ENCODE results near the gene HSD17B2. TPM values are rescaled to one million over a fixed set of nuclear protein-coding genes. Genes with fewer than 3 reads are reported as not detected.

HSD17B2 gene
- total RNA-seq, 4 donors from 2014 or later: 0.22 to 0.29 TPM; not detected in 2

GRCh38 chr16:82067804-82068325, 32.8 kb downstream of the HSD17B2 start:
- H3K27ac ChIP-seq: no peak overlapping the region
- in situ Hi-C loops (cut with MboI; ENCODE audit: low sequenced_read_pairs in 4 of 4) (no loop called here), intact Hi-C loops (cut with DNase I; ENCODE audit: low total_unique reads) (no loop called here)
- no peaks in the 10 kb centered on the region for H3K4me1 ChIP-seq
- H3K36me3 ChIP-seq: no peaks in the 10 kb centered on the region
- H3K9me3 ChIP-seq: no peaks in the 10 kb centered on the region
- TF ChIP-seq POLR2A (IDR thresholded peaks at IDR 0.05): no peak
- TF ChIP-seq CTCF (IDR thresholded peaks at IDR 0.05 in 4 of 5, conservative IDR thresholded peaks at IDR 0.05 in 1 of 5): no peak
- H3K27me3 ChIP-seq: no peaks in the 10 kb centered on the region
- ATAC-seq: no peak
- no peak overlapping the region for H3K4me3 ChIP-seq
- no peak for DNase-seq

GRCh38 chr16:82070656-82071369, 35.8 kb downstream of the HSD17B2 start:
- ATAC-seq (no peak), DNase-seq (no peak)
- H3K27me3 ChIP-seq: no peaks in the 10 kb centered on the region
- H3K4me1 ChIP-seq: no peaks in the 10 kb centered on the region
- no peak for TF ChIP-seq POLR2A (IDR thresholded peaks at IDR 0.05)
- no peak for TF ChIP-seq CTCF (IDR thresholded peaks at IDR 0.05 in 4 of 5, conservative IDR thresholded peaks at IDR 0.05 in 1 of 5)
- H3K27ac ChIP-seq: no peak overlapping the region
- no peaks in the 10 kb centered on the region for H3K9me3 ChIP-seq
- intact Hi-C loops (cut with DNase I; ENCODE audit: low total_unique reads) (no loop called here), in situ Hi-C loops (cut with MboI; ENCODE audit: low sequenced_read_pairs in 4 of 4) (no loop called here)
- no peaks in the 10 kb centered on the region for H3K36me3 ChIP-seq
- no peak overlapping the region for H3K4me3 ChIP-seq

- no peak overlapping the region for H3K4me3 ChIP-seq
- H3K27ac ChIP-seq: no peak overlapping the region
- no peaks in the 10 kb centered on the region for H3K27me3 ChIP-seq
- intact Hi-C loops (cut with DNase I; ENCODE audit: low total_unique reads): no loop called here
- no peak for ATAC-seq
- TF ChIP-seq CTCF (IDR thresholded peaks at IDR 0.05 in 4 of 5, conservative IDR thresholded peaks at IDR 0.05 in 1 of 5) (no peak), POLR2A (IDR thresholded peaks at IDR 0.05) (no peak)
- no peaks in the 10 kb centered on the region for H3K4me1 ChIP-seq
- H3K36me3 ChIP-seq: no peaks in the 10 kb centered on the region
- no peak for DNase-seq
- in situ Hi-C loops (cut with MboI; ENCODE audit: low sequenced_read_pairs in 4 of 4): no loop called here
- no peaks in the 10 kb centered on the region for H3K9me3 ChIP-seq
Observed at GRCh38 chr16:82071421-82071820, 36.4 kb downstream of the HSD17B2 start.

- TF ChIP-seq POLR2A (IDR thresholded peaks at IDR 0.05) (no peak), CTCF (IDR thresholded peaks at IDR 0.05 in 4 of 5, conservative IDR thresholded peaks at IDR 0.05 in 1 of 5) (no peak)
- DNase-seq: no peak
- Histone ChIP-seq H3K27me3 (no peaks in the 10 kb centered on the region), H3K36me3 (no peaks in the 10 kb centered on the region), H3K4me1 (no peaks in the 10 kb centered on the region), H3K9me3 (no peaks in the 10 kb centered on the region), H3K27ac (no peak overlapping the region), H3K4me3 (no peak overlapping the region)
- no peak for ATAC-seq
- in situ Hi-C loops (cut with MboI; ENCODE audit: low sequenced_read_pairs in 4 of 4): no loop called here
- intact Hi-C loops (cut with DNase I; ENCODE audit: low total_unique reads): no loop called here
Observed at GRCh38 chr16:82072313-82072712, 37.3 kb downstream of the HSD17B2 start.

Data from gastrocnemius medialis (tissue), 4 donors.